H1 (cell line): ENCODE results near the gene UPF3A. TPM values are rescaled to one million over a fixed set of nuclear protein-coding genes. Genes with fewer than 3 reads are reported as not detected.

Experiments used
- BACH1 ChIP-seq: IDR thresholded peaks from 2 replicates; pipeline ENCODE4 v1.6.1; 2012; ENCODE audit warnings: low read length, improper control_type of control experiment
- CBX5 ChIP-seq: fragments of 300-800, 300-1000 bp; sonication (generic); IDR thresholded peaks from 2 replicates; pipeline ENCODE4 v1.7.1; 2016; ENCODE audit warnings: antibody characterized with exemption, low read length, low read depth
- CHD2 ChIP-seq: IDR thresholded peaks from 2 replicates; pipeline ENCODE4 v1.6.1; 2012; ENCODE audit warnings: low read length, improper control_type of control experiment
- EGR1 ChIP-seq: IDR thresholded peaks from 2 replicates; pipeline ENCODE4 v1.6.1; 2011; ENCODE audit warnings: low read depth, low read length, borderline replicate concordance
- EP300 ChIP-seq, 2 experiments: IDR thresholded peaks; 1 replicate in 1 of 2; 2 replicates in 1 of 2; pipeline ENCODE4 v1.6.1; 2011 to 2012; ENCODE audit warnings: low read depth in 2 of 2, low read length in 2 of 2, mild to moderate bottlenecking in 2 of 2, borderline replicate concordance in 1 of 2, inconsistent platforms in 1 of 2, moderate library complexity in 1 of 2
- GTF2F1 ChIP-seq: IDR thresholded peaks from 2 replicates; pipeline ENCODE4 v1.6.1; 2012; ENCODE audit warnings: low read depth, low read length, improper control_type of control experiment, borderline replicate concordance
- HDAC2 ChIP-seq, 2 experiments: fragments of 300-600 bp in 1 of 2; sonication (generic) in 1 of 2; IDR thresholded peaks; 2 replicates each; pipeline ENCODE4 v1.6.1; 2011 to 2012; ENCODE audit warnings: low read depth in 2 of 2, low read length in 2 of 2, mild to moderate bottlenecking in 2 of 2, moderate library complexity in 2 of 2, borderline replicate concordance in 1 of 2, inconsistent platforms in 1 of 2
- MAFK ChIP-seq: IDR thresholded peaks from 2 replicates; pipeline ENCODE4 v1.6.1; 2012; ENCODE audit warnings: low read depth, mild to moderate bottlenecking, improper control_type of control experiment, low read length
- POLR2A ChIP-seq, 2 experiments: IDR thresholded peaks; 1 replicate in 1 of 2; 2 replicates in 1 of 2; pipeline ENCODE4 v1.6.1; 2011; ENCODE audit warnings: low read depth in 2 of 2, low read length in 2 of 2, mild to moderate bottlenecking in 2 of 2; ENCODE audit errors: control extremely low read depth in 1 of 2
- SIN3A ChIP-seq, 2 experiments: IDR thresholded peaks in 1 of 2; conservative IDR thresholded peaks in 1 of 2; 2 replicates each; pipeline ENCODE4 v1.6.1; 2011 to 2012; ENCODE audit warnings: low read length in 2 of 2, improper control_type of control experiment in 1 of 2, low read depth in 1 of 2, mild to moderate bottlenecking in 1 of 2
- SIRT6 ChIP-seq: IDR thresholded peaks from one replicate; pipeline ENCODE4 v1.7.1; 2012; ENCODE audit warnings: low read length, inconsistent platforms
- SP1 ChIP-seq: IDR thresholded peaks from 2 replicates; pipeline ENCODE4 v1.6.1; 2011; ENCODE audit warnings: low read depth, low read length
- SRF ChIP-seq: IDR thresholded peaks from 2 replicates; pipeline ENCODE4 v1.6.1; 2011; ENCODE audit warnings: mild to moderate bottlenecking, low read depth, low read length, moderate library complexity
- TAF1 ChIP-seq: IDR thresholded peaks from 2 replicates; pipeline ENCODE4 v1.6.1; 2011; ENCODE audit warnings: mild to moderate bottlenecking, low read depth, low read length
- TAF7 ChIP-seq: optimal IDR thresholded peaks from 2 replicates; pipeline ENCODE3; 2011; ENCODE audit warnings: low read depth, mild to moderate bottlenecking, inconsistent platforms, low read length, moderate library complexity, borderline replicate concordance
- polyA plus RNA-seq, 7 experiments: library from polyadenylated mRNA; depleted of rRNA in 3 of 7; stranded (reverse) in 5 of 7; unstranded in 2 of 7; fragments of >200 nt in 5 of 7; fragments of 200-250 nt in 2 of 7; gene quantifications; 1 replicate in 5 of 7; 2 replicates in 1 of 7; 4 replicates in 1 of 7; pipeline versions ENCODE4 v1.2.1 to v1.2.3, GENCODE V29; 2011 to 2013; ENCODE audit warnings: missing spikeins in 2 of 7, mixed read lengths in 2 of 7
- total RNA-seq: library from RNA; stranded (reverse); fragmentation: NEBNext Ultra II Directional; extraction: Animal tissue kit (Norgen Biotek cat#: 25700); gene quantifications from 2 replicates; pipeline ENCODE4 v1.2.1, GENCODE V29; 2021
- TF ChIP-seq, protein P1 (sequence below): IDR thresholded peaks from 2 replicates; pipeline ENCODE4 v1.6.1; 2012; ENCODE audit warnings: low read length, inconsistent platforms
- TF ChIP-seq, protein P2 (sequence below): IDR thresholded peaks from 2 replicates; pipeline ENCODE4 v1.6.1; 2011; ENCODE audit warnings: low read length, improper control_type of control experiment

The UPF3A gene
- total and polyA plus RNA-seq, 2 of the 8 experiments (the other 6 are each of a cell fraction or from before 2014, with no cell fraction given), result 47.1 to 58.2 TPM

DNA sequence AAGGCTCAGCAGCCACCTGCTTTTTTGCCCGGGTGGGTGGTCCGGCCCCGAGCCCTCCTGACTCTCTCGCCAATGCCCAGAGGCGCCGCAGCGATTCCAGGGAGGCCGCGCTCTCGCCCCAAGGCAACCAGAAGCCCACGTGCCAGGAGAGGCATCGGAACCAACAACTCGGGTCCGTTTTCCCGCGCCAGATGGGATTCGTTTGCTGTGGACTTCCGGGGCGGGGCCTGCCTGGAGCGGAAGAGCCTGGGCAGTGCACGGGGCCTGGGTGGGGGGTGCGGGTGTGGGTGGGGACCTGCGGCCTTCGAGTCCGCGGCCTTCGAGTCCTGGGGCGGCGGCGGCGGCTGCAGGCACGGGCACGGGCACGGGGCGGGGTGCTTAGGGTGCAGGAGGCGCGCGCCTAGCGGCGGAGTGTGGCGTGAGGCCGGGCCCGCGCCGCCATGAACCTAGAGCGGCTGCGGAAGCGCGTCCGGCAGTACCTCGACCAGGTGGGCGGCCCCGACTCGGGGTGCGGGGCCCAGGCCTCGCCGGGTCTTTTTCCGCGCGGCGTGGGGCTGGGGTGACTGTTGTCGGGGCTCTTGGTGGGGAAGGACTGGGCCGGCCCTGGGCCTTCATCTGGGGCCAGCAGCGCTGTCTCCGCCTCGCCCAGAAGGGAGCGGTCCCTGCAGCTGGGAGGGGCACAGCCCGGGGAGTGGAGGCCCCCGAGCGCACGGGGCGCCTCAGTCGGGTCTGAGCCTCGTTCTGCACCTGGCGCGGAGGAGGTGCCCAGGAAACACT lies 46.6 kb upstream of the UPF3A start, which contains the start of gene CDC16 (continued):
- TF ChIP-seq, protein P1, sequence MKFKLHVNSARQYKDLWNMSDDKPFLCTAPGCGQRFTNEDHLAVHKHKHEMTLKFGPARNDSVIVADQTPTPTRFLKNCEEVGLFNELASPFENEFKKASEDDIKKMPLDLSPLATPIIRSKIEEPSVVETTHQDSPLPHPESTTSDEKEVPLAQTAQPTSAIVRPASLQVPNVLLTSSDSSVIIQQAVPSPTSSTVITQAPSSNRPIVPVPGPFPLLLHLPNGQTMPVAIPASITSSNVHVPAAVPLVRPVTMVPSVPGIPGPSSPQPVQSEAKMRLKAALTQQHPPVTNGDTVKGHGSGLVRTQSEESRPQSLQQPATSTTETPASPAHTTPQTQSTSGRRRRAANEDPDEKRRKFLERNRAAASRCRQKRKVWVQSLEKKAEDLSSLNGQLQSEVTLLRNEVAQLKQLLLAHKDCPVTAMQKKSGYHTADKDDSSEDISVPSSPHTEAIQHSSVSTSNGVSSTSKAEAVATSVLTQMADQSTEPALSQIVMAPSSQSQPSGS, result no peak
- TF ChIP-seq HDAC2 (IDR thresholded peaks at IDR 0.05; ENCODE audit: borderline replicate concordance in 1 of 2, low read depth in 2 of 2, low read length in 2 of 2), result peak; percentile 34 to 45; a peak in 1 of 4 replicates
- TF ChIP-seq CHD2, result 0 out of 2 replicates have a peak, but pooled peaks have one; percentile 62
- TF ChIP-seq CBX5, result no peak
- peak; percentile 66 for TF ChIP-seq TAF1
- TF ChIP-seq, protein P2, sequence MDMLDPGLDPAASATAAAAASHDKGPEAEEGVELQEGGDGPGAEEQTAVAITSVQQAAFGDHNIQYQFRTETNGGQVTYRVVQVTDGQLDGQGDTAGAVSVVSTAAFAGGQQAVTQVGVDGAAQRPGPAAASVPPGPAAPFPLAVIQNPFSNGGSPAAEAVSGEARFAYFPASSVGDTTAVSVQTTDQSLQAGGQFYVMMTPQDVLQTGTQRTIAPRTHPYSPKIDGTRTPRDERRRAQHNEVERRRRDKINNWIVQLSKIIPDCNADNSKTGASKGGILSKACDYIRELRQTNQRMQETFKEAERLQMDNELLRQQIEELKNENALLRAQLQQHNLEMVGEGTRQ, result 0 out of 2 replicates have a peak, but pooled peaks have one; percentile 30
- TF ChIP-seq EP300 (IDR thresholded peaks at IDR 0.05; ENCODE audit: borderline replicate concordance in 1 of 2, low read depth in 2 of 2, low read length in 2 of 2), result peak in 1 of 2 experiments; percentile 48; a peak in 1 of 3 replicates
- TF ChIP-seq GTF2F1, result peak; percentile 50; the same call in 1 of the 2 replicates
- TF ChIP-seq MAFK, result no peak
- peak; percentile 47; the same call in 1 of the 2 replicates for TF ChIP-seq SRF
- peak; percentile 62 for TF ChIP-seq SP1
- TF ChIP-seq SIN3A (conservative IDR thresholded peaks at IDR 0.05 in 1 of 2, IDR thresholded peaks at IDR 0.05 in 1 of 2; ENCODE audit: low read depth in 1 of 2, low read length in 2 of 2), result peak in 1 of 2 experiments; percentile 43; a peak in 1 of 4 replicates
- TF ChIP-seq TAF7, result peak; percentile 52
- TF ChIP-seq BACH1, result no peak
- TF ChIP-seq POLR2A (IDR thresholded peaks at IDR 0.05; ENCODE audit: control extremely low read depth in 1 of 2, low read depth in 2 of 2, low read length in 2 of 2), result peak; percentile 30 to 60; a peak in 1 of 3 replicates
- TF ChIP-seq SIRT6, result no peak
- peak; percentile 34; the same call in 1 of the 2 replicates for TF ChIP-seq EGR1
